ENCODE results near the gene COL20A1. TPM values are rescaled to one million over a fixed set of nuclear protein-coding genes. Genes with fewer than 3 reads are reported as not detected.
"Not testable (repeated sequence)": the region's sequence is repeated elsewhere in the genome, so short reads cannot be mapped to it uniquely, and the experiment has no call there.

Gene COL20A1
- total RNA-seq, 6 experiments from 2014 or later = not detected

DNA sequence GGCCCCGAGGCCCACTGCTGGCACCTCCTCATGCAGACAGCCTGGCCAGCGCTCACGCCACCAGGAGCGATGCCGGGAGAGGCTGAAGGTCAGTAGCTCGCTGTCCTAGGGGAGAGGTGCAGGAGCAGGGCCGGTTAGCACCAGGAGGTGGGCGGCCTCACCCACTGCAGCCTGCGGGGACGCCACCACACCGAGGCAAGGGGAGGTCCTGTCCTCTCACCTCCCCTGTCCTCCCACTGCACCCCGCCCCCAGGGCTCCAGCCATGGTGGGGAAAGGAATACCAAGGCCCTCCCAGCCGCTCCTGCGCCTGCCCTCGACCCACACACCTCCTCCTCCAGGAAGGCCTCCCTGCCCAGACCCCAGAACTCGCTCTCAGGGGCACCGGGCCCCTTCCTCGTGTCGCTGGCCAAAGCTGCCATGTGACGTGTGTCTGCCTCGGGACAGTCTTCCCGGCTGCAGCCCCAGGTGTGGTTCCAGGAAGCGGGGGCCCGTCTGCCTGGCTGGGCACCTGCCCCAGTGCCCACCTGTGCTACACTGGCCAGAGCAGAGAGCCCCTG lies 45.2 kb upstream of the COL20A1 start:
- ATAC-seq (no peak), DNase-seq (no peak)
- intact Hi-C loops (cut with DNase I) = no loop called here
- Histone ChIP-seq H3K9me3 (no peaks in the 10 kb centered on the region), H3K4me3 (no peak overlapping the region), H3K4me1 (no peaks in the 10 kb centered on the region), H3K36me3 (no peaks in the 10 kb centered on the region), H3K27me3 (no peaks in the 10 kb centered on the region), H3K27ac (no peak overlapping the region)
- no peak for TF ChIP-seq POLR2A (IDR thresholded peaks at IDR 0.05)
- TF ChIP-seq, protein P1, sequence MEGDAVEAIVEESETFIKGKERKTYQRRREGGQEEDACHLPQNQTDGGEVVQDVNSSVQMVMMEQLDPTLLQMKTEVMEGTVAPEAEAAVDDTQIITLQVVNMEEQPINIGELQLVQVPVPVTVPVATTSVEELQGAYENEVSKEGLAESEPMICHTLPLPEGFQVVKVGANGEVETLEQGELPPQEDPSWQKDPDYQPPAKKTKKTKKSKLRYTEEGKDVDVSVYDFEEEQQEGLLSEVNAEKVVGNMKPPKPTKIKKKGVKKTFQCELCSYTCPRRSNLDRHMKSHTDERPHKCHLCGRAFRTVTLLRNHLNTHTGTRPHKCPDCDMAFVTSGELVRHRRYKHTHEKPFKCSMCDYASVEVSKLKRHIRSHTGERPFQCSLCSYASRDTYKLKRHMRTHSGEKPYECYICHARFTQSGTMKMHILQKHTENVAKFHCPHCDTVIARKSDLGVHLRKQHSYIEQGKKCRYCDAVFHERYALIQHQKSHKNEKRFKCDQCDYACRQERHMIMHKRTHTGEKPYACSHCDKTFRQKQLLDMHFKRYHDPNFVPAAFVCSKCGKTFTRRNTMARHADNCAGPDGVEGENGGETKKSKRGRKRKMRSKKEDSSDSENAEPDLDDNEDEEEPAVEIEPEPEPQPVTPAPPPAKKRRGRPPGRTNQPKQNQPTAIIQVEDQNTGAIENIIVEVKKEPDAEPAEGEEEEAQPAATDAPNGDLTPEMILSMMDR (IDR thresholded peaks at IDR 0.05) = no peak
- WGBS (ENCODE audit: insufficient coverage, low coverage, low lambda C conversion rate, missing lambda C conversion rate) = 36% methylated on average over 2 of the region's 24 CpGs

DNA sequence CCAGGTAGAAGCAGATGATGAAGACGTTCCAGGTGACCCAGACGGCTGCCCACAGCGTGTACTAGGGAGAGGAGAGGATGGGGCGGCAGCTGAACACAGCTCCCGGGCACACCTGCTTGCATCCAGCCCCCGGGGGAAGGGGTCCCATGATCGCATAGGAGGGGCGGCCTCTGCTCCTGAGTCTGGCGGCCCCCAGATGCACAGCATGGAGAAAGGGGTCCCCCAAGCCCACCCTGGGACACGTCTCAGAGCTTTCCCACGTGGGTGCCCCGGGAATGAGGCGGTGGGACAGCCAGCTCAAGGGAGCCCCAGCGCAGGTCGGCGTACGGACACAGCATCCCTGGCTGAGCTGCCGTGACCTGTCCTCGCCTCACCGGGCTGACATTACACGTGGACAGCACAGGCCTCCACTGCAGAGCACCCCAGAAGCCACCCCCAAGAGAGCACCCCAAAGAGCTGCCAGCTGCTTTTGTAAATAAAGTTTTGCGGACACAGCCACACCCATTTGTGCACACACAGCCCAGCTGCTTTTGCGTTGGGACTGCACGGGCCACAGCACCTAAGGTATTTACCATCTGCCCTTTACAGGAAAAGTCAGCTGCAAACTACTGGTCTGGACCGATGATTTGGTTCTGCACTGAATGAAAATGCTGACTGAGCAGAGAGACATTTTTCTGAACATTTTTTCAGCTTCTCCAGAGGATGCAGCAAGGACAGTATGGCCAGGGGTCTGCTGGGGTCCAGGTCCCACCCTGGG lies 44.0 kb upstream of the COL20A1 start:
- TF ChIP-seq POLR2A (IDR thresholded peaks at IDR 0.05) = no peak
- TF ChIP-seq, protein P1 (IDR thresholded peaks at IDR 0.05) = no peak
- ATAC-seq = no peak
- no peaks in the 10 kb centered on the region for H3K4me1 ChIP-seq

DNA sequence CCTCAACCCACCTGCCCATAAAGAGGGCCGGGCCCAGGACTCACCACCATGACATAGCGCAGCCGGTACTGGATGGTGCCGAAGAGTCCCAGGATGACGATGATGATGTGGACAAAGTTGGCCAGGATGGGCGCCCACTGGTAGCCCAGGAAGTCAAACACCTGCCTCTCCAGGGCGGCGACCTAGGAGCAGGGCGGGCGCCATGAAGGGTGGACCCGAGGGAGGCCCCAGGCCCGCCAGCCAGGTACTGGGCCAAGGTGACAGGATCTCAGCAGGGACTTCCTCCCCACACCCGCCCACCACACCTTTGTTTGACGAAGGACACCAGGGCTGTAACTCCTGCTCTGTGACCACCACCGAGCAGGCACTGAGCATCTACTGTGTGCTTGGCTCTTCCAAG lies 43.1 kb upstream of the COL20A1 start:
- TF ChIP-seq, protein P1 (IDR thresholded peaks at IDR 0.05) = no peak
- no peak for TF ChIP-seq POLR2A (IDR thresholded peaks at IDR 0.05)
- WGBS (ENCODE audit: insufficient coverage, low coverage, low lambda C conversion rate, missing lambda C conversion rate) = no CpG with 5 or more reads among the region's 15 CpGs
- no peak for DNase-seq
- no peak for ATAC-seq
- intact Hi-C loops (cut with DNase I) = no loop called here
- H3K9me3 ChIP-seq = no peaks in the 10 kb centered on the region
- no peak overlapping the region for H3K27ac ChIP-seq
- H3K36me3 ChIP-seq = no peaks in the 10 kb centered on the region
- peaks cover 0 to 4% of the 10 kb centered on the region in 2 donors for H3K27me3 ChIP-seq
- H3K4me3 ChIP-seq = no peak overlapping the region
- no peaks in the 10 kb centered on the region for H3K4me1 ChIP-seq

More for the DNA sequence above, 44.0 kb upstream of the COL20A1 start:
- Histone ChIP-seq H3K9me3 (no peaks in the 10 kb centered on the region), H3K27me3 (no peaks in the 10 kb centered on the region), H3K4me3 (no peak overlapping the region), H3K36me3 (no peaks in the 10 kb centered on the region), H3K27ac (no peak overlapping the region)
- no peak for DNase-seq
- intact Hi-C loops (cut with DNase I) = no loop called here
- 35% methylated on average over 5 of the region's 25 CpGs for WGBS (ENCODE audit: insufficient coverage, low coverage, low lambda C conversion rate, missing lambda C conversion rate)

DNA sequence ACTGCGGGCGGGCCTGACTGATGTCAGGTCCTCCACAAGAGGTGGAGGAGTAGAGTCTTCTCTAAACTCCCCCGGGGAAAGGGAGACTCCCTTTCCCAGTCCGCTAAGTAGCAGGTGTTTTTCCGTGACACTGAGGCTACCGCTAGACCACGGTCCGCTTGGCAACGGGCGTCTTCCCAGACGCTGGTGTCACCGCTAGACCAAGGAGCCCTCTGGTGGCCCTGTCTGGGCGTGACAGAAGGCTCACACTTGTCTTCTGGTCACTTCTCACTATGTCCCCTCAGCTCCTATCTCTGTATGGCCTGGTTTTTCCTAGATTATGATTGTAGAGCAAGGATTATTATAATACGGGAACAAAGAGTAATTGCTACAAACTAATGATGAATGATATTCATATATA lies 41.6 kb upstream of the COL20A1 start:
- TF ChIP-seq, protein P1 (IDR thresholded peaks at IDR 0.05) = peak in 2 of 4 donors; percentile 6 to 21
- ATAC-seq; H3K4me3 ChIP-seq; H3K36me3 ChIP-seq; H3K9me3 ChIP-seq; H3K27me3 ChIP-seq; intact Hi-C loops (cut with DNase I); H3K27ac ChIP-seq; H3K4me1 ChIP-seq; DNase-seq: not testable (repeated sequence)
- WGBS (ENCODE audit: insufficient coverage, low coverage, low lambda C conversion rate, missing lambda C conversion rate) = 23% methylated on average over 6 of the region's 14 CpGs

All from right lobe of liver (tissue), 6 donors.